HepG2 (cell line): Measurements from ENCODE around the gene SLC35F1. TPM values are rescaled to one million over a fixed set of nuclear protein-coding genes. Genes with fewer than 3 reads are reported as not detected.

Experiments
- ATAC-seq: fragments of 200-7000 bp; cut with Tn5 transposase; 3 replicates; pipeline ENCODE4 v1.9.1; 2020; ENCODE audit warnings: mild to moderate bottlenecking, moderate library complexity
- BruUV-seq: library from RNA; stranded (reverse); fragments of 400-500 nt; replicated peaks from 2 replicates; lab custom pipeline; 2021; lab: Mats Ljungman, UMichigan
- CTCF ChIA-PET: fragments of 300-600 bp; formaldehyde crosslinking; extraction: SDS; loops from one replicate; lab custom pipeline; 2021; ENCODE audit warnings: low total read pairs, inconsistent platforms, low intra/inter-chr PET ratio; lab: Yijun Ruan, JAX
- POLR2A ChIA-PET: fragments of 350-600 bp; sonication (Branson Sonifier 250); formaldehyde crosslinking; loops from one replicate; lab custom pipeline; 2020; ENCODE audit warnings: antibody characterized with exemption, inconsistent platforms; lab: Yijun Ruan, JAX
- DNase-seq: peaks from one replicate; pipeline ENCODE4 v3.0.0-alpha.2; 2015; ENCODE audit warnings: low spot score
- FAIRE-seq: peaks from 3 replicates; lab custom pipeline; 2011; peaks lifted over from hg19 to GRCh38; lab: Jason Lieb, UNC
- H2AFZ ChIP-seq: one replicate; pipeline ENCODE4 v1.6.1; 2011; ENCODE audit warnings: low read length, inconsistent platforms
- H3K27ac ChIP-seq: fragments of 300-600 bp; 3 replicates; pipeline ENCODE4 v1.8.0; 2011; ENCODE audit warnings: mixed run types, mild to moderate bottlenecking, mixed read lengths, low read length, inconsistent platforms; ENCODE audit not compliant: insufficient read depth; ENCODE audit errors: extremely low read length
- H3K27me3 ChIP-seq, 2 experiments: fragments of 200-600 bp in 1 of 2; 2 replicates in 1 of 2; 3 replicates in 1 of 2; pipeline versions ENCODE4 v1.6.0 to v1.8.0; 2011; ENCODE audit warnings: low read length in 2 of 2, mild to moderate bottlenecking in 2 of 2, moderate library complexity in 2 of 2, inconsistent platforms in 1 of 2; ENCODE audit not compliant: insufficient read depth in 2 of 2, control insufficient read depth in 1 of 2
- H3K36me3 ChIP-seq, 2 experiments: fragments of 200-600 bp in 1 of 2; replicated peaks in 1 of 2; 2 replicates in 1 of 2; 3 replicates in 1 of 2; pipeline versions ENCODE4 v1.5.1 to v1.8.0; 2011; ENCODE audit warnings: low read length in 2 of 2, inconsistent platforms in 1 of 2; ENCODE audit not compliant: insufficient read depth in 2 of 2, control insufficient read depth in 1 of 2
- H3K4me1 ChIP-seq: 2 replicates; pipeline ENCODE4 v1.5.1; 2012; ENCODE audit warnings: low read length, inconsistent platforms; ENCODE audit not compliant: insufficient read depth
- H3K4me2 ChIP-seq: 2 replicates; pipeline ENCODE4 v1.6.0; 2011; ENCODE audit warnings: low read depth, low read length, inconsistent platforms
- H3K4me3 ChIP-seq, 3 experiments: fragments of 200-600 bp in 1 of 3; sonication (generic), shearing (Covaris generic) in 1 of 3; replicated peaks in 1 of 3; 2 replicates each; pipeline ENCODE4 v1.5.1; 2011 to 2016; ENCODE audit warnings: low read length in 3 of 3, inconsistent platforms in 2 of 3, low read depth in 2 of 3, mild to moderate bottlenecking in 2 of 3, control low read depth in 1 of 3, mixed read lengths in 1 of 3; ENCODE audit not compliant: insufficient read depth in 1 of 3
- H3K79me2 ChIP-seq: one replicate; pipeline ENCODE4 v1.6.1; 2011; ENCODE audit warnings: low read length, inconsistent platforms; ENCODE audit not compliant: insufficient read depth
- H3K9ac ChIP-seq: 2 replicates; pipeline ENCODE4 v1.6.0; 2011; ENCODE audit warnings: mild to moderate bottlenecking, low read depth, low read length, inconsistent platforms; ENCODE audit not compliant: insufficient read depth
- H3K9me3 ChIP-seq: 2 replicates; pipeline ENCODE4 v1.5.1; 2012; ENCODE audit warnings: mild to moderate bottlenecking, low read length
- H4K20me1 ChIP-seq: 2 replicates; pipeline ENCODE4 v1.6.0; 2011; ENCODE audit warnings: inconsistent platforms, mild to moderate bottlenecking, low read length, moderate library complexity; ENCODE audit not compliant: insufficient read depth
- DMAP1 ChIP-seq: IDR thresholded peaks from 2 replicates; pipeline ENCODE4 v1.6.1; 2016
- NKX3-1 ChIP-seq: sonication (generic); formaldehyde crosslinking; IDR thresholded peaks from 2 replicates; pipeline ENCODE4 v1.5.0; 2020; ENCODE audit warnings: missing genetic modification reagents
- PITX1 ChIP-seq: sonication (generic); formaldehyde crosslinking; IDR thresholded peaks from 2 replicates; pipeline ENCODE4 v1.5.1; 2020; ENCODE audit warnings: mild to moderate bottlenecking, missing genetic modification reagents
- RFXANK ChIP-seq: IDR thresholded peaks from 2 replicates; pipeline ENCODE4 v1.6.1; 2016
- ZNF12 ChIP-seq: sonication (generic); formaldehyde crosslinking; IDR thresholded peaks from 2 replicates; pipeline ENCODE4 v1.5.0; 2020; ENCODE audit warnings: missing genetic modification reagents
- ZNF232 ChIP-seq: sonication (generic); formaldehyde crosslinking; IDR thresholded peaks from 2 replicates; pipeline ENCODE4 v1.4.0; 2020; ENCODE audit warnings: missing genetic modification reagents, borderline replicate concordance
- ZNF264 ChIP-seq: sonication (generic); formaldehyde crosslinking; IDR thresholded peaks from 2 replicates; pipeline ENCODE4 v1.4.0; 2020; ENCODE audit warnings: missing genetic modification reagents
- ZNF318 ChIP-seq: sonication (generic); formaldehyde crosslinking; IDR thresholded peaks from 2 replicates; pipeline ENCODE4 v1.4.0; 2020; ENCODE audit warnings: mild to moderate bottlenecking, missing genetic modification reagents
- WGBS: methylation state at CpG from one replicate; pipeline ENCODE4 v1.1.6; 2017; ENCODE audit warnings: low lambda C conversion rate; 5-methylcytosine and 5-hydroxymethylcytosine counted together
- in situ Hi-C: cut with HindIII; loops from 2 replicates; pipeline ENCODE4 v1.10.0; 2017; ENCODE audit warnings: low pct_unique_long_range_greater_than_20kb; ENCODE audit not compliant: extremely low pct_ligation_motif_present
- intact Hi-C: fragments of 100-400 bp; cut with micrococcal nuclease; formaldehyde crosslinking; loops from one replicate; pipeline ENCODE4 v1.10.0; 2022; ENCODE audit not compliant: unreplicated experiment
- polyA plus RNA-seq, 8 experiments: library from polyadenylated mRNA; depleted of rRNA in 3 of 8; stranded (reverse) in 7 of 8; unstranded in 1 of 8; fragments of >200 nt; fragmentation: Illumina TruSeq in 4 of 8; extraction: Trizol in 4 of 8; gene quantifications; 2 replicates each; pipeline versions ENCODE4 v1.2.1 to v1.2.3, GENCODE V29; 2011 to 2016; ENCODE audit warnings: low read depth in 4 of 8, missing spikeins in 1 of 8, mixed read lengths in 1 of 8; ENCODE audit not compliant: insufficient read depth in 1 of 8
- total RNA-seq, 5 experiments: library from RNA; depleted of rRNA; stranded (reverse); fragments of >200 nt; fragmentation: Illumina TruSeq; extraction: Trizol; gene quantifications; 2 replicates each; pipeline ENCODE4 v1.2.3, GENCODE V29; 2016; ENCODE audit warnings: low read depth in 1 of 5

SLC35F1 gene
- total and polyA plus RNA-seq, 2 of the 13 experiments (the other 11 are each of a cell fraction or from before 2014, with no cell fraction given): 0.01 TPM; not detected in 1

DNA sequence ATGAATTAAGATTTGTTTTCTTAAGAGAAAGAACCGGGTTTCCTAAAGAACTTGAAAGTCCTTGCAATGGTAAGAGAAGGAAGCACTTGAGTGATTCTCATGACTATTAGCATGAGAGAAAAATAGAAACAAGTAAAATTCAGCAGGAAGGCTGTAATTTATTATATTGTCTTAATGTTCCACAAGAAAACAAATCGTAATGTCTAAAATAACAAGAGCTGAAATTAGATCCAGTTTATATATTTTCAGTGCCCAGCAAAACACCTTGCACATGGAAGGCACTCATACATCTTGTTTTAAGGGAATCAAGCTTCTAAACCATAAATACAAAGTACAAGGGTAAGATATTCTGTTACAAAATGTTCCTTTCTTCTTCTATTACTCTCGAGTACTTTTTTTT is 411.6 kb downstream of the SLC35F1 start:
- H2AFZ ChIP-seq: no peak overlapping the region
- intact Hi-C loops: no loop called here
- H4K20me1 ChIP-seq: no peaks in the 10 kb centered on the region
- DNase-seq: no peak
- H3K4me1 ChIP-seq: no peaks in the 10 kb centered on the region
- no peaks in the 10 kb centered on the region for H3K79me2 ChIP-seq
- H3K9ac ChIP-seq: no peak overlapping the region
- POLR2A ChIA-PET: no interaction called here
- 3% methylated on average over 3 of the region's 3 CpGs for whole genome bisulfite sequencing
- TF ChIP-seq DMAP1: no peak
- no peak for TF ChIP-seq PITX1 (CRISPR knock-in tag)
- TF ChIP-seq NKX3-1 (CRISPR knock-in tag): no peak
- no peak for TF ChIP-seq ZNF12 (CRISPR knock-in tag)
- TF ChIP-seq RFXANK: no peak
- no peak for TF ChIP-seq ZNF264 (CRISPR knock-in tag)
- no peak for TF ChIP-seq ZNF232 (CRISPR knock-in tag)
- TF ChIP-seq, all 625 proteins: peak for 0
- Histone ChIP-seq H3K27me3 (no peaks in the 10 kb centered on the region), H3K36me3 (no peaks in the 10 kb centered on the region), H3K9me3 (no peaks in the 10 kb centered on the region), H3K27ac (no peak overlapping the region), H3K4me3 (no peak overlapping the region), H3K4me2 (no peak overlapping the region)
- BruUV-seq: no TSS peak
- CTCF ChIA-PET: no interaction called here
- ATAC-seq (no peak), FAIRE-seq (no peak)
- in situ Hi-C loops: no loop called here

GRCh38 chr6:118319416-118319815 is 412.4 kb downstream of the SLC35F1 start:
- Histone ChIP-seq H3K4me3 (no peak overlapping the region), H2AFZ (no peak overlapping the region)
- BruUV-seq: no TSS peak
- TF ChIP-seq ZNF318: no peak

More at GRCh38 chr6:118319416-118319815, 412.4 kb downstream of the SLC35F1 start:
- in situ Hi-C loops: no loop called here
- Histone ChIP-seq H3K79me2 (no peaks in the 10 kb centered on the region), H3K36me3 (no peaks in the 10 kb centered on the region), H3K27ac (no peak overlapping the region), H3K4me2 (no peak overlapping the region), H3K9ac (no peak overlapping the region), H4K20me1 (no peaks in the 10 kb centered on the region), H3K27me3 (no peaks in the 10 kb centered on the region), H3K9me3 (no peaks in the 10 kb centered on the region), H3K4me1 (no peaks in the 10 kb centered on the region)
- intact Hi-C loops: no loop called here
- 37% methylated on average over 3 of the region's 3 CpGs for WGBS
- CTCF ChIA-PET: no interaction called here
- FAIRE-seq: no peak
- DNase-seq: no peak
- POLR2A ChIA-PET: no interaction called here
- ATAC-seq: no peak
